ENCODE measurements around the gene TTC9C. TPM values are rescaled to one million over a fixed set of nuclear protein-coding genes. Genes with fewer than 3 reads are reported as not detected.

Gene TTC9C
- 32.4 to 38.1 TPM (median 35.4 TPM) in 5 replicates for total RNA-seq (2022; extraction: Qiagen RNA extraction; ENCODE audit: low read depth)

DNA sequence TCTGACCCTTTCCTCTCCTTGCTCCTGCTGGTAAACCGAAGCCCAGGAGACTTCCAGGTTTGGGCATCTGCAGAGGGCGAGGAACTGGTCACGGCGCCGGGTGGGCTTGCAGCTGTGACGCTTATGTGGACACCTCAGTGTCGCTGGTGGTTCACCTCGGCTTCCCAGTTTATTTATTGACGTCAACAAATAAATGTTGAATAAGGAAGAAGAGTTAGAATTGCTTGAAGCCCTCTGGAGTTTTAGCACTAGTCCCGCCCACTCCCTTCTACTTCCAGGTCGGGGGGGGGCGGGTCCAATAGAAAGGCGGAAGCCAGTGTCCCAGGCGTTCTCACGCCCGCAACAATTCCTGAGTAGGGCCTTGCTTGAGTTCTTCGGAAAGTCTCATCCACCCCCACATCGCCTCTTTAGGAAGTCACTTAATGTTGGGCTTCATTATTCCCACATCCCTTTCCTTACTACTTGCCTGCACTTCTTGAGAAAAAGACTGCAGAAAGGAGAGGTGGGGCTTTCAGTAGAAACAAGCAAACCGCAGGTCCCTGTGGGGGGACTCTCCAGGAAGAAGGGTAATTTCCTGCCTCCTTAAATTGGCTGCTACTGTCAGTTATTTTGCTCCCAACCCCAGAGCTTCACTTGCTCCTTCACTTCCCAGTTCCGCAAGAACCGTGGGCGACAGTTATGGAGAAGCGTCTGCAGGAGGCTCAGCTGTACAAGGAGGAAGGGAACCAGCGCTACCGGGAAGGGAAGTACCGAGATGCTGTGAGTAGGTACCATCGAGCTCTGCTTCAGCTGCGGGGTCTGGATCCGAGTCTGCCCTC, at the start of gene TTC9C:
TTC9C (plus strand) TSS at position 316 of the 818 bp plus-strand sequence; CDS start at position 679, 363 bp downstream.

DNA sequence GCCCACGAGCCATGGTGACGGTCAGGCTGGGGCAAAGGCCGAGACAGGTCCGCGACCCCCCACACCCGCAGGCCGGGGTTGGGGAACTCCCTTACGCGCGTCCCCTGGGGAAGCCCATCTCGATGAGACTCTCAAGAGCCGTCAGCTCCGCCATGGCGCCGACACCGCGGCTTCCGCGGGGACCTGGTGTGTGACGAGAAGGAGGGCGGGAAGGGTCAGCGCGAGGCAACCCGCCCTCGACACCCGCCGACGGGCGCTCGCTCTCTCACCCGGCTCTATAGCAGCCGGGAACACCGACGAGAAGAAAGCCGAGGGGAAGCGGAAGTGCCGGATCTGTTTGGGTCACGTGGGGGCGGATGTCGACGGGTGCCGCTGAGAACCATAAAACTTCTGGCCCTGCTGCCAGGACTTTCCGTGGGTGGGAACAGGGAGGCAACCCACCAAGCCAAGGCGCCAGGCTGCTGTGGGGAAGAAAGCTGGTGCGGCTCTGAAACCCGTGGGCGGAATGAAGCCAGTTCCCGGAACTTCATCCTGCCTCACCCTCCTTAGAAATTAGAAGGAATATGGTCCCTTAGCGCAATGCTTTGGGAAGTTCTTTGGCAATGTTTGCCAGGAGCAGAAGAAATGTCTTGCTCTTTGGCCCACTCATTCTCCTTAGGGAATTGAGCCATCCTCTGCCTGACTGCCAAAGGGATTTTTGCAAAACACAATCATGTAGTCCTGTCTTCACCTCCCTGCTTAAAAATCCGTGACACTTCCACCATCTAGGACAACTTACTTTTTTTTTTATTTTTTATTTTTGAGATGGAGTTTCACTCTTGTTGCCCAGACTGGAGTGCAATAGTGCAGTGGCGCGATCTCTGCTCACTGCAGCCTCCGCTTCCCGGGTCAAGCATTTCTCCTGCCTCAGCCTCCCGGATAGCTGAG, 49.3 kb upstream of the TTC9C start, which contains the start of gene UBXN1:
UBXN1 (minus strand) TSS at position 304 of the 927 bp plus-strand sequence; CDS start at position 154, 150 bp downstream.

DNA sequence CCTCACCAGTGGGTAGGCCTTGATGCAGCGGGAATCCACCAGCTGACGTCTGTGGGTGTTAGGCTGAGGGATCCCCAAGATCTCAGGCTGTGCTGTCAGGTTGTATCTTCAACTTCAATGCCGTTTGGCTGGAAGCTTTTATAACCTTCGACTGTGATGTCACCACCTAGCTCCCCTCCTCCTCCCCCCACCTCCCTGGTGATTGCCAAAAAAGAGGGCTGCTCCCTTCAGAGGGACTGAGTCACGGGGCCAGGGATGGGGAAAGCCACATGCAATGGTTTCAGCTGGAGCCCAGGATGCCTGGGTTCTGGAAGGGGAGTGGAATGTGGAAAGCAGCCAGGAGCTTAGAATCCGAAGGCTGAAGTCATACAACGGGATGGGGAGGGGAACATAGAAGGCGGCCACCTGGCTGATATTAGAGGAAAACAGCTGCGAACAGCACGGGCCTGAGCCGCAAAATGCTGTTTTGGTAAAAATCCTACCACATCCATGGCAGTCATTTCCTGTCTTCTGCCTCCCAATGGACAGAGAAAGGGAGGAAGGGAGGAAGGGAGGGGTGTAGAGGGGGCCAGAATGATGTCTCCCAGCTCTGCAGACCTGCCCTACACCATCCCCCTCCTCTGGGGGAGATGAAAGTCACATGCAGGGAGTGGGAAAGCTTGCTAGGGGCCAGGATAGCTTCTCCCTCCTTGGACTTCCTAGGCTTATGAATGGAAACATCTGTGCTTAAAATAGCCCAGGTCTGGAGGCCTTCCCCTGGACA, 38.7 kb upstream of the TTC9C start, which contains the start of gene LRRN4CL:
LRRN4CL (minus strand) TSS at position 110 of the 763 bp plus-strand sequence. CDS start 1,022 bp downstream, outside the sequence.

DNA sequence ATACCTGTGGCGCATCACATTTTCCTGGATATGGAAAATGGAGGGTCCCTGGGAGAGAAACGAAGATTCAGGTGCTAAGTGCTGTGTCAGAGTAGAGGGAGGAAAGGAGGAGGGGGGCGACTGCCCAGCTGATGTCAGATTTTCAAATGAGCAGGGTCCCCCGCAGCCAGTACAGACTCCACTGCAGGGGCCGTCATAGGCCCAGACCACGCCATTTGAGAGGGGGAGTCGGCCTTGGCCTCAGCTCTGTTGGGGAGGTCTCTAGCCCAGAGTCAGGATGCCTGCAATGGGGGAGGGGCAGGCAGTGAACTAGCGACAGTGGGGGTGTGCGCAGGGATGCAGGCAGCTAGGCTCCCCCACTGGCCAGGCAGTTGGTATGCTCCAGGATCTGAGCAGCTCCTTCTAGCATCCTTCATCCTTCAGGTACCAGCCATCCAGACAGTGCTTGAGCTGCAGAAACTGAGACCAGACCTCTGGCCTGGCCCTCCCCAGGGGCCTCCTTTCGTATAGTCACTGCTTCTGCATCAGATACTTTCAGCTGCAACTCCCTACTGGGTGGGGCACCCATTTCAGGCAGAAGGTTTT, 20.9 kb upstream of the TTC9C start, which contains the start of the genes BSCL2 and GNG3:
BSCL2 (minus strand) TSS at position 148 of the 585 bp plus-strand sequence. CDS start 229 bp downstream, outside the sequence.
GNG3 (plus strand) TSS at position 400 of the 585 bp plus-strand sequence. CDS start 620 bp downstream, outside the sequence.

GRCh38 chr11:62727165-62727871, 968 bp upstream of the TTC9C start, which contains the start of gene HNRNPUL2:
TSS of gene HNRNPUL2 (minus strand) at chr11:62727457. CDS start at chr11:62727156, 301 bp downstream.

DNA sequence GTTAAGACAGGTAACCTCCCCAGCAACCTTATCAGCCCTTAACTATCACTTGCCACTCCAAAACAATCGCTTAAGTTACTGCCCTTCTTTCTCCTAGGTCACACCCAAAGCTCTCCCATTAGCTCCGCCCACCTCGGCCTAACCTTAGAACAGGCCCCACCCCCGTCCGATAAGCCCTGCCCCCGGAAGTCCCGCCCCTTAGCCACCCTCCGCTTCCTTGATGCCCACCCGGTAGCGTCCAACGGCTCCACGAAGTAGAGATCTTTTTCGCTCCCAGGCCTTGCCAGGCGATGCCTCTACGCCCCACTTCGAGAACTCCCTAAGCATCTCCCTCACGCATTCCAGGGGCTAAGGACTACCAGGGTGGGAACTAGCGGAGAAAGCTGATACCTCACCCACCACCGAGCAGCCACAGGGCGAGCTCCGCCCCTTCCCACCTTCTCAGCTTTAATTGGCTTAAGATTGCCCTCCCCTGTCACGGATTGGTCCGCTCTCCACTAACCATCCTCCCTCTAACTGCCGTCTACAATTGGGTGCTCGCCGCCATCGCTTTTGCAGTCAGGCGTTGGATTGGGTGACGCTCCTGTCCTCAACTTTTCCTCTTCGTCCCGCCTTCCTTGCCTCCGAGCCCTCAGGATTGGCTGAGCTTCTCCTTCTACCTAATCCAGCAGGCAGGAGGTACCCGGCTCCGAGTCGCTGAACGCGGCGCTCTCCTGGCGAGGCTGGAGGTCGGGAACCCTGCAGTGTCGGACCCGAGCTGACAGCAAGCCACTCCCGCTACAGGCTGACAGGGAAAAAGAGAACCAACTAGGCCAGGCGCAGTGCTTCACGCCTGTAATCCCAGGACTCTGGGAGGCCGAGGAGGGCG, 25.7 kb downstream of the TTC9C start, which contains the start of gene ZBTB3:
ZBTB3 (minus strand) TSS at position 425 of the 868 bp plus-strand sequence. CDS start 496 bp downstream, outside the sequence.

GRCh38 chr11:62771144-62772021, 43.1 kb downstream of the TTC9C start, which contains the start of gene TAF6L:
TSS of gene TAF6L (plus strand) at chr11:62771396. CDS start at chr11:62775784, 4,388 bp downstream.

GRCh38 chr11:62787005-62787759, 58.9 kb downstream of the TTC9C start, which contains the start of gene TMEM179B:
TSS of gene TMEM179B (plus strand) at chr11:62787402. CDS start at chr11:62787432, 30 bp downstream.

Other genes starting within 250 kb of the TTC9C start
- gene AHNAK, start 181.7 kb upstream of the TTC9C start, total RNA-seq (2022; extraction: Qiagen RNA extraction; ENCODE audit: low read depth), result 153 to 206 TPM (median 176 TPM) in 5 replicates
- gene EEF1G, start 154.6 kb upstream of the TTC9C start, total RNA-seq (2022; extraction: Qiagen RNA extraction; ENCODE audit: low read depth), result 1,810 to 2,054 TPM (median 1,998 TPM) in 5 replicates
- gene TUT1, start 137.0 kb upstream of the TTC9C start, total RNA-seq (2022; extraction: Qiagen RNA extraction; ENCODE audit: low read depth), result 12.6 to 16.4 TPM (median 14.7 TPM) in 5 replicates
- 85.5 to 90.4 TPM (median 87.7 TPM) in 5 replicates for gene MTA2, start 126.6 kb upstream of the TTC9C start, total RNA-seq (2022; extraction: Qiagen RNA extraction; ENCODE audit: low read depth)
- gene EML3, start 115.7 kb upstream of the TTC9C start, total RNA-seq (2022; extraction: Qiagen RNA extraction; ENCODE audit: low read depth), result 17.7 to 28.3 TPM (median 25.4 TPM) in 5 replicates
- gene ROM1, start 115.2 kb upstream of the TTC9C start, total RNA-seq (2022; extraction: Qiagen RNA extraction; ENCODE audit: low read depth), result 2.2 to 4.7 TPM (median 4.0 TPM) in 5 replicates
- gene B3GAT3, start 106.5 kb upstream of the TTC9C start, total RNA-seq (2022; extraction: Qiagen RNA extraction; ENCODE audit: low read depth), result 43.0 to 56.7 TPM (median 55.6 TPM) in 5 replicates
- 243 to 281 TPM (median 269 TPM) in 5 replicates for gene GANAB, start 81.9 kb upstream of the TTC9C start, total RNA-seq (2022; extraction: Qiagen RNA extraction; ENCODE audit: low read depth)
- gene INTS5, start 75.2 kb upstream of the TTC9C start, total RNA-seq (2022; extraction: Qiagen RNA extraction; ENCODE audit: low read depth), result 16.8 to 22.4 TPM (median 21.8 TPM) in 5 replicates
- gene C11orf98, start 63.3 kb upstream of the TTC9C start, total RNA-seq (2022; extraction: Qiagen RNA extraction; ENCODE audit: low read depth), result 136 to 160 TPM (median 145 TPM) in 5 replicates
- gene CSKMT, start 63.2 kb upstream of the TTC9C start, total RNA-seq (2022; extraction: Qiagen RNA extraction; ENCODE audit: low read depth), result 11.7 to 17.3 TPM (median 13.5 TPM) in 5 replicates
- 23.9 to 36.7 TPM (median 32.9 TPM) in 5 replicates for gene UQCC3, start 56.8 kb upstream of the TTC9C start, total RNA-seq (2022; extraction: Qiagen RNA extraction; ENCODE audit: low read depth)
- gene LBHD1, start 56.2 kb upstream of the TTC9C start, total RNA-seq (2022; extraction: Qiagen RNA extraction; ENCODE audit: low read depth), result 4.0 to 5.2 TPM (median 5.0 TPM) in 5 replicates
- 113 to 129 TPM (median 124 TPM) in 5 replicates for gene UBXN1, start 49.4 kb upstream of the TTC9C start, total RNA-seq (2022; extraction: Qiagen RNA extraction; ENCODE audit: low read depth)
- 0.08 to 0.12 TPM (median 0.10 TPM) in 3 of 5 replicates, not detected in the others for gene LRRN4CL, start 39.0 kb upstream of the TTC9C start, total RNA-seq (2022; extraction: Qiagen RNA extraction; ENCODE audit: low read depth)
- gene BSCL2, start 21.1 kb upstream of the TTC9C start, total RNA-seq (2022; extraction: Qiagen RNA extraction; ENCODE audit: low read depth), result 55.9 to 81.0 TPM (median 72.4 TPM) in 5 replicates
- 0.08 TPM in 1 of 5 replicates, not detected in the others for gene GNG3, start 20.8 kb upstream of the TTC9C start, total RNA-seq (2022; extraction: Qiagen RNA extraction; ENCODE audit: low read depth)
- 37.0 to 43.4 TPM (median 42.3 TPM) in 5 replicates for gene HNRNPUL2, start 1.0 kb upstream of the TTC9C start, total RNA-seq (2022; extraction: Qiagen RNA extraction; ENCODE audit: low read depth)
- 0.97 to 2.2 TPM (median 1.4 TPM) in 5 replicates for gene ZBTB3, start 25.7 kb downstream of the TTC9C start, total RNA-seq (2022; extraction: Qiagen RNA extraction; ENCODE audit: low read depth)
- gene POLR2G, start 33.1 kb downstream of the TTC9C start, total RNA-seq (2022; extraction: Qiagen RNA extraction; ENCODE audit: low read depth), result 164 to 200 TPM (median 184 TPM) in 5 replicates
- gene TAF6L, start 42.9 kb downstream of the TTC9C start, total RNA-seq (2022; extraction: Qiagen RNA extraction; ENCODE audit: low read depth), result 13.6 to 17.9 TPM (median 16.1 TPM) in 5 replicates
- 67.5 to 93.2 TPM (median 88.1 TPM) in 5 replicates for gene TMEM179B, start 58.9 kb downstream of the TTC9C start, total RNA-seq (2022; extraction: Qiagen RNA extraction; ENCODE audit: low read depth)
- 19.1 to 31.3 TPM (median 28.3 TPM) in 5 replicates for gene TMEM223, start 63.5 kb downstream of the TTC9C start, total RNA-seq (2022; extraction: Qiagen RNA extraction; ENCODE audit: low read depth)
- 48.0 to 61.2 TPM (median 57.6 TPM) in 5 replicates for gene NXF1, start 77.0 kb downstream of the TTC9C start, total RNA-seq (2022; extraction: Qiagen RNA extraction; ENCODE audit: low read depth)
- gene STX5, start 103.6 kb downstream of the TTC9C start, total RNA-seq (2022; extraction: Qiagen RNA extraction; ENCODE audit: low read depth), result 19.8 to 29.3 TPM (median 27.5 TPM) in 5 replicates
- gene TEX54, start 104.4 kb downstream of the TTC9C start, total RNA-seq (2022; extraction: Qiagen RNA extraction; ENCODE audit: low read depth), result not detected in 5 replicates
- gene WDR74, start 111.1 kb downstream of the TTC9C start, total RNA-seq (2022; extraction: Qiagen RNA extraction; ENCODE audit: low read depth), result 74.7 to 85.8 TPM (median 82.6 TPM) in 5 replicates
- 884 to 1,045 TPM (median 1,010 TPM) in 5 replicates for gene SLC3A2, start 152.4 kb downstream of the TTC9C start, total RNA-seq (2022; extraction: Qiagen RNA extraction; ENCODE audit: low read depth)
- 0.06 to 0.20 TPM in 2 of 5 replicates, not detected in the others for gene CHRM1, start 192.9 kb downstream of the TTC9C start, total RNA-seq (2022; extraction: Qiagen RNA extraction; ENCODE audit: low read depth)